ENCODE data around the gene RPS6KC1.
"Not testable (repeated sequence)": the region's sequence is repeated elsewhere in the genome, so short reads cannot be mapped to it uniquely, and the experiment has no call there.

Gene RPS6KC1

DNA sequence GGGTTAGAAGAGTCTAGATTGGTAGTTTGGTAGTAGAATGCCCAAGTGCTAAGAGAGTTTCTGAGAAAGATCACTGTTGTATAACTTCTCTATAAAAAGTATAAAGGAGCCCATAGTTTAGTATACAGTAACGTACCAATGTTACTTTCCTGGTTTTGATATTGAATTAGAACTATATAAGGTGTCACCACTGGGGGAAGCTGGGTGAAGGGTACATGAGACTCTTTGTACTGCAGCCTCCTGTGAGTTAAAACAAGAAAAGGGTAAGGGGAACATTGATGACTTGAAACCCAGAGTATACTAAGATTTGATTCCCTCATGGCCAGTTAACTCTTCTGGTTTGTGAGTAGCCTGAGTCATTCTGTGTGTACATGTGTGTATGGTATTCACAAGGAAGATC, 129.8 kb downstream of the RPS6KC1 start:
- DNase-seq (ENCODE audit: extremely low read depth, low read depth): no peak
- no peak for TF ChIP-seq CTCF (IDR thresholded peaks at IDR 0.05; ENCODE audit: low read depth, low read length)

DNA sequence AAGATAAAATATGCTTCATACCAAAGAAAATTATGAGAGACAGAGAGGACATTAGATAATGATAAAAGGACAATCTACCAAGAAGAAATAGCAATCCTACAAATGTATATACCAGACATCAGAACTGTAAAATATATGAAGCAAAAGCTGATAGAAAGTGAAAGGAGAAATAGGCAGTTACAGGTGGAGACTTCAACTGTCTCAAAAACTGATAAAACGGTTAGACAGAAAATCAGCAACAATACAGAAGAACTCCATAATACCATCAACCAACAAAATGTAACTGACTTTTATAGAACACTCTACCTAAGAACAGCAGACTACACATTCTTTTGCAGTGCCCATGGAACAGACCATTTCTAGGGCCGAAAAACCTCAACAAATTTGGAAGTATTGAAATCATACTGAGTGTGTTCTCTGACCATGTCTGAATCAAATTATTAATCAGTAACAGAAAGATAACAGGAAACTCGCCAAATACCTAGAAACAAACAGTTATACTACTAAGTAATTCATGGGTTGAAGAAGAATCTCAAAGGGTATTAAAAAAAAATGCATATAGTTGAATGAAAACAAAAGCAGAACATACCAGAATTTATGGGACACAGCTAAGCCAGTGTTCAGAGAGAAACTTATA, 132.1 kb downstream of the RPS6KC1 start:
- TF ChIP-seq CTCF (IDR thresholded peaks at IDR 0.05; ENCODE audit: low read depth, low read length): no peak
- DNase-seq (ENCODE audit: extremely low read depth, low read depth): no peak

- no peak for DNase-seq (ENCODE audit: extremely low read depth, low read depth)
- TF ChIP-seq CTCF (IDR thresholded peaks at IDR 0.05; ENCODE audit: low read depth, low read length): no peak
These were observed 135.1 kb downstream of the RPS6KC1 start for GRCh38 chr1:213186168-213186567.

DNA sequence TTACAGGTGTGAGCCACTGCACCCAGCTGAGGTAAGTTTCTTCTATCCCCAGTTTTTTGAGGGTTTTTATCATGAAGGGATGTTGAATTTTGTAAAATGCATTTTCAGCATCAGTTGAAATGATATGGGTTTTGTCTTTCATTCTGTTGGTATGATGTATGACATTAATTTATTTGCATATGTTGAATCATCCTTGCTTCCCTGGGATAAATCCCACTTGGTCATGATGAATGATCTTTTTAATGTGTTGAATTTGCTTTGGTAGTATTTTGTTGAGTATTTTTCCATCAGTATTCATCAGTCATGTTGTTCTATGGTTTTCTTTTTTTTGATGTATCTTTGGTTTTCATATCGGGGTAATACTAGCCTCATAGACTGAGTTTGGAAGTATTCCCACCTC, 141.0 kb downstream of the RPS6KC1 start:
- TF ChIP-seq CTCF (IDR thresholded peaks at IDR 0.05; ENCODE audit: low read depth, low read length): no peak
- DNase-seq (ENCODE audit: extremely low read depth, low read depth): no peak

DNA sequence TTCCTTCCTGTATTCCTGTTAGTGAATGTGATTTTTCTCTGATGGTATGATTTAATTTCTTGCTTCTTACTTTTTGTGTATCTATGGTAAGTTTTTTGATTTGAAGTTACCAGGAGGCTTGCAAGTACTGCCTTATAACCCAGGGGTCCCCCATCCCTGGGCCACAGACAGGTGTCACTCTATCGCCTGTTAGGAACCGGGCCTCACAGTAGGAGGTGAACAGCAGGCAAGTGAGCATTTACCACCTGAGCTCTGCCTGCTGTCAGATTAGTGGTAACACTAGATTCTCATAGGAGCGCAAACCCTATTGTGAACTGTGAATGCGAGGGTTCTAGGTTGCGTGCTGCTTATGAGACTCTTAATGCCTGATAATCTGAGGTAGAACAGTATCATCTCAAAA, 143.3 kb downstream of the RPS6KC1 start:
- DNase-seq (ENCODE audit: extremely low read depth, low read depth): no peak
- TF ChIP-seq CTCF (IDR thresholded peaks at IDR 0.05; ENCODE audit: low read depth, low read length): no peak

- TF ChIP-seq CTCF (IDR thresholded peaks at IDR 0.05; ENCODE audit: low read depth, low read length): no peak
- DNase-seq (ENCODE audit: extremely low read depth, low read depth): no peak
These were observed 143.8 kb downstream of the RPS6KC1 start for GRCh38 chr1:213194855-213195254.

- DNase-seq (ENCODE audit: extremely low read depth, low read depth): not testable (repeated sequence)
These were observed 145.4 kb downstream of the RPS6KC1 start for GRCh38 chr1:213196328-213197054.

- DNase-seq (ENCODE audit: extremely low read depth, low read depth): no peak
- no peak for TF ChIP-seq CTCF (IDR thresholded peaks at IDR 0.05; ENCODE audit: low read depth, low read length)
These were observed 149.6 kb downstream of the RPS6KC1 start for GRCh38 chr1:213200630-213201029.
